Cerebellar cortex (tissue), 1 donor: ENCODE data around the gene ZMAT5.

Experiments
- DNase-seq: peaks from one replicate; pipeline ENCODE4 v3.0.0-alpha.2; 2015; ENCODE audit warnings: low spot score

The ZMAT5 gene

GRCh38 chr22:29683536-29683935 is 83.3 kb downstream of the ZMAT5 start:
- no peak for DNase-seq
